Upper lobe of left lung (tissue), 4 donors: ENCODE results near the gene KCND2.

ENCODE experiments used
- CTCF ChIP-seq, 6 experiments: fragments of 450-650 bp in 4 of 6; fragments of 200-600 bp in 2 of 6; sonication (generic) in 2 of 6; IDR thresholded peaks; one replicate each; pipeline ENCODE4 v1.5.1; 2016 to 2019; ENCODE audit warnings: antibody characterized with exemption in 6 of 6
- EP300 ChIP-seq, 4 donors: sonication (generic); formaldehyde crosslinking; IDR thresholded peaks; one replicate each; pipeline ENCODE4 v1.5.1; 2017; ENCODE audit warnings: antibody characterized with exemption in 4 of 4, control low read depth in 2 of 4
- POLR2A ChIP-seq, 4 donors: fragments of 450-650 bp; IDR thresholded peaks; one replicate each; pipeline ENCODE4 v1.5.1; 2016 to 2017; ENCODE audit warnings: antibody characterized with exemption in 4 of 4, mild to moderate bottlenecking in 2 of 4
- POLR2AphosphoS5 ChIP-seq, 2 donors: sonication (generic); formaldehyde crosslinking; IDR thresholded peaks; one replicate each; pipeline ENCODE4 v1.5.1; 2017; ENCODE audit warnings: antibody characterized with exemption in 2 of 2

DNA sequence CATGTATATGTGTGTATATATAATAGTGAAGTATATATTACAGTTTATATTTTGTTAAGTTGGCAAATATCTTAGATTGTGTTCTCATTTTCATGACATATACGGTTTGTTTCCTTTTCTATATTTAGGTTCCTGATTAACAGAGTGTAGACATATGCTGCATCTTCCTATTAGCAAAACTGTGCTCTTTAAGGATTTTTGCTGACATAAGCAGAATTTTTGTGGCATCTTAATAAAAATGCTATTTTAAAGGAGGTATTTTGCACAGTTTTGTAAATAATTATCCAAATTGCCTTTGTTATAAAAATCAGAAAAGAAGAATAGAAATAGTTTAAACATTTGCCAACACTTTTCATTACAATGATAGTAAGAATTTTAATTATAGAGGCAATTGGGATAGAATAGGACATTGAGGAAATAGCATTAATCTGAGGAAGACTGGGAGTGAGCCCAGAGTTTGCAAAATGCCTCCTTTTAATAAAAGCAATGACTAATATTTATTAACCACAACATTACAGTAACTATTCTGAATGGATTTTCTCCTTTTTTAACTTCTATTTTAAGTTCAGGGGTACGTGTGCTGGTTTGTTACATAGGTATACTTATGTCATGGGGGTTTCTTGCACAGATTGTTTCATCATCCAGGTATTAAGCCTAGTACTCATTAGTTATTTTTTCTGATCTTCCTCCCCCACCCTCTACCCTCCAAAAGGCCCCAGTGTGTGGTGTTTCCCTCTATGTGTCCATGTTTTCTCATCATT is 38.2 kb downstream of the KCND2 start:
- TF ChIP-seq CTCF (IDR thresholded peaks at IDR 0.05), result no peak
- TF ChIP-seq POLR2A (IDR thresholded peaks at IDR 0.05), result no peak
- TF ChIP-seq POLR2AphosphoS5 (IDR thresholded peaks at IDR 0.05), result no peak
- TF ChIP-seq EP300 (IDR thresholded peaks at IDR 0.05), result no peak
